HepG2 (cell line): Measurements from ENCODE around the gene IKZF4. TPM values are rescaled to one million over a fixed set of nuclear protein-coding genes. Genes with fewer than 3 reads are reported as not detected.

Experiments
- DMAP1 ChIP-seq: IDR thresholded peaks from 2 replicates; pipeline ENCODE4 v1.6.1; 2016
- ETV5 ChIP-seq: IDR thresholded peaks from 2 replicates; pipeline ENCODE4 v1.6.1; 2018; ENCODE audit warnings: missing biosample characterization, missing genetic modification reagents, inconsistent platforms, borderline replicate concordance
- FOXK1 ChIP-seq: sonication (generic); formaldehyde crosslinking; IDR thresholded peaks from 2 replicates; pipeline ENCODE4 v1.4.0; 2020; ENCODE audit warnings: low read depth, missing genetic modification reagents, borderline replicate concordance
- HMG20A ChIP-seq: IDR thresholded peaks from 2 replicates; pipeline ENCODE4 v1.6.1; 2016; ENCODE audit warnings: borderline replicate concordance
- KDM2A ChIP-seq: sonication (generic); formaldehyde crosslinking; IDR thresholded peaks from 2 replicates; pipeline ENCODE4 v1.4.0; 2020; ENCODE audit warnings: low read depth, missing genetic modification reagents, borderline replicate concordance
- NFIB ChIP-seq: sonication (generic); formaldehyde crosslinking; IDR thresholded peaks from 2 replicates; pipeline ENCODE4 v1.9.0; 2021; ENCODE audit warnings: missing genetic modification reagents, mild to moderate bottlenecking, borderline replicate concordance
- PCBP2 ChIP-seq: fragments of 200-400 bp; formaldehyde crosslinking; optimal IDR thresholded peaks from 2 replicates; pipeline ENCODE3; 2018; ENCODE audit warnings: low read length, low read depth; ENCODE audit not compliant: poor library complexity, severe bottlenecking
- SRF ChIP-seq: IDR thresholded peaks from 2 replicates; pipeline ENCODE4 v1.6.1; 2011; ENCODE audit warnings: mild to moderate bottlenecking, low read depth, low read length, moderate library complexity
- TP53 ChIP-seq: sonication (generic); formaldehyde crosslinking; conservative IDR thresholded peaks from 2 replicates; pipeline ENCODE4 v1.4.0; 2020; ENCODE audit warnings: missing genetic modification reagents
- ZNF274 ChIP-seq: sonication (generic); formaldehyde crosslinking; IDR thresholded peaks from 2 replicates; pipeline ENCODE4 v1.5.1; 2020; ENCODE audit warnings: mild to moderate bottlenecking, missing genetic modification reagents
- ZNF281 ChIP-seq: sonication (generic); formaldehyde crosslinking; IDR thresholded peaks from 2 replicates; pipeline ENCODE4 v1.4.0; 2020; ENCODE audit warnings: missing genetic modification reagents, borderline replicate concordance
- ZNF430 ChIP-seq: sonication (generic); formaldehyde crosslinking; IDR thresholded peaks from 2 replicates; pipeline ENCODE4 v1.9.0; 2021; ENCODE audit warnings: mild to moderate bottlenecking, missing genetic modification reagents
- ZNF562 ChIP-seq: sonication (generic); formaldehyde crosslinking; IDR thresholded peaks from 2 replicates; pipeline ENCODE4 v1.8.0; 2022; ENCODE audit warnings: missing genetic modification reagents, borderline replicate concordance
- ZNF574 ChIP-seq: sonication (generic); formaldehyde crosslinking; IDR thresholded peaks from 2 replicates; pipeline ENCODE4 v1.4.0; 2020; ENCODE audit warnings: missing genetic modification reagents
- ZNF7 ChIP-seq: IDR thresholded peaks from 2 replicates; pipeline ENCODE4 v1.6.1; 2016; ENCODE audit warnings: missing biosample characterization, missing genetic modification reagents
- polyA plus RNA-seq, 8 experiments: library from polyadenylated mRNA; depleted of rRNA in 3 of 8; stranded (reverse) in 7 of 8; unstranded in 1 of 8; fragments of >200 nt; fragmentation: Illumina TruSeq in 4 of 8; extraction: Trizol in 4 of 8; gene quantifications; 2 replicates each; pipeline versions ENCODE4 v1.2.1 to v1.2.3, GENCODE V29; 2011 to 2016; ENCODE audit warnings: low read depth in 4 of 8, missing spikeins in 1 of 8, mixed read lengths in 1 of 8; ENCODE audit not compliant: insufficient read depth in 1 of 8
- total RNA-seq, 5 experiments: library from RNA; depleted of rRNA; stranded (reverse); fragments of >200 nt; fragmentation: Illumina TruSeq; extraction: Trizol; gene quantifications; 2 replicates each; pipeline ENCODE4 v1.2.3, GENCODE V29; 2016; ENCODE audit warnings: low read depth in 1 of 5
- TF ChIP-seq, protein P1 (sequence below), 2 experiments: sonication (generic) in 1 of 2; formaldehyde crosslinking in 1 of 2; IDR thresholded peaks; 2 replicates each; pipeline versions ENCODE4 v1.6.1 to v1.9.0; 2014 to 2022; ENCODE audit warnings: antibody characterized with exemption in 1 of 2, borderline replicate concordance in 1 of 2, inconsistent platforms in 1 of 2, low read depth in 1 of 2, missing genetic modification reagents in 1 of 2

The IKZF4 gene
- total and polyA plus RNA-seq, 2 of the 13 experiments (the other 11 are each of a cell fraction or from before 2014, with no cell fraction given): 0.58 to 2.2 TPM

- TF ChIP-seq ZNF281 (CRISPR knock-in tag) (peak; percentile 29), FOXK1 (peak; percentile 76; the same call in 1 of the 2 replicates), ZNF274 (0 out of 2 replicates have a peak, but pooled peaks have one; percentile 42), KDM2A (CRISPR knock-in tag) (peak; percentile 85), HMG20A (CRISPR knock-in tag) (peak; percentile 39; the same call in 1 of the 2 replicates), NFIB (CRISPR knock-in tag) (no peak), ZNF7 (peak; percentile 17; the same call in 1 of the 2 replicates), ETV5 (CRISPR knock-in tag) (peak; percentile 96), ZNF562 (CRISPR knock-in tag) (no peak), ZNF574 (peak; percentile 97), ZNF430 (CRISPR knock-in tag) (peak; percentile 81; the same call in 1 of the 2 replicates), TP53 (0 out of 2 replicates have a peak, but pooled peaks have one; percentile 91), DMAP1 (CRISPR knock-in tag) (peak; percentile 96), PCBP2 (peak; percentile 65), SRF (no peak)
- TF ChIP-seq, protein P1, sequence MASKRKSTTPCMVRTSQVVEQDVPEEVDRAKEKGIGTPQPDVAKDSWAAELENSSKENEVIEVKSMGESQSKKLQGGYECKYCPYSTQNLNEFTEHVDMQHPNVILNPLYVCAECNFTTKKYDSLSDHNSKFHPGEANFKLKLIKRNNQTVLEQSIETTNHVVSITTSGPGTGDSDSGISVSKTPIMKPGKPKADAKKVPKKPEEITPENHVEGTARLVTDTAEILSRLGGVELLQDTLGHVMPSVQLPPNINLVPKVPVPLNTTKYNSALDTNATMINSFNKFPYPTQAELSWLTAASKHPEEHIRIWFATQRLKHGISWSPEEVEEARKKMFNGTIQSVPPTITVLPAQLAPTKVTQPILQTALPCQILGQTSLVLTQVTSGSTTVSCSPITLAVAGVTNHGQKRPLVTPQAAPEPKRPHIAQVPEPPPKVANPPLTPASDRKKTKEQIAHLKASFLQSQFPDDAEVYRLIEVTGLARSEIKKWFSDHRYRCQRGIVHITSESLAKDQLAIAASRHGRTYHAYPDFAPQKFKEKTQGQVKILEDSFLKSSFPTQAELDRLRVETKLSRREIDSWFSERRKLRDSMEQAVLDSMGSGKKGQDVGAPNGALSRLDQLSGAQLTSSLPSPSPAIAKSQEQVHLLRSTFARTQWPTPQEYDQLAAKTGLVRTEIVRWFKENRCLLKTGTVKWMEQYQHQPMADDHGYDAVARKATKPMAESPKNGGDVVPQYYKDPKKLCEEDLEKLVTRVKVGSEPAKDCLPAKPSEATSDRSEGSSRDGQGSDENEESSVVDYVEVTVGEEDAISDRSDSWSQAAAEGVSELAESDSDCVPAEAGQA (IDR thresholded peaks at IDR 0.05; ENCODE audit: low read depth): peak; percentile 89
- TF ChIP-seq, protein P1 (CRISPR knock-in tag; IDR thresholded peaks at IDR 0.05; ENCODE audit: borderline replicate concordance): peak; percentile 68; the same call in 1 of the 2 replicates
These were observed 20.9 kb downstream of the IKZF4 start, which contains the start of gene RPS26 (continued) for GRCh38 chr12:56041552-56042429.
